Measurements from ENCODE around the gene PDIA5. TPM values are rescaled to one million over a fixed set of nuclear protein-coding genes. Genes with fewer than 3 reads are reported as not detected.

PDIA5 gene
- total RNA-seq, 1 experiment from 2014 or later: 50.8 TPM

- Histone ChIP-seq H3K9me2 (ENCODE audit: insufficient read depth) (no peaks in the 10 kb centered on the region), H3K27me3 (ENCODE audit: insufficient read depth, low read length) (no peaks in the 10 kb centered on the region), H3K4me2 (ENCODE audit: low read length) (no peak overlapping the region), H2AFZ (ENCODE audit: low read depth, low read length, poor library complexity, severe bottlenecking) (no peak overlapping the region), H3K9me3 (ENCODE audit: control insufficient read depth in 1 of 2, insufficient read depth in 1 of 2, low read depth in 1 of 2, low read length in 2 of 2) (no peaks in the 10 kb centered on the region), H3K27ac (ENCODE audit: low read depth, low read length) (no peak overlapping the region), H3K36me3 (ENCODE audit: control insufficient read depth in 1 of 2, insufficient read depth in 2 of 2, low read length in 2 of 2) (peaks cover 6 to 17% of the 10 kb centered on the region in 2 experiments; a peak in 3 of 4 replicates), H3K9ac (ENCODE audit: low read length) (no peak overlapping the region), H4K20me1 (ENCODE audit: insufficient read depth) (no peaks in the 10 kb centered on the region; the same call in 1 of the 2 replicates), H3K79me2 (ENCODE audit: insufficient read depth, low read length) (no peaks in the 10 kb centered on the region), H3K4me1 (ENCODE audit: control insufficient read depth in 1 of 2, insufficient read depth in 2 of 2, low read length in 2 of 2) (no peaks in the 10 kb centered on the region), H3K4me3 (replicated peaks in 1 of 2; ENCODE audit: low read depth in 1 of 2, low read length in 2 of 2) (no peak overlapping the region)
- ChIA-PET RAD21 (ENCODE audit: low non-redundant PET in 1 of 2, low total read pairs in 2 of 2, uncharacterized antibody in 2 of 2, unreplicated experiment in 2 of 2) (no interaction called here), CTCF (no interaction called here), POLR2A (no interaction called here)
- BruUV-seq (replicated peaks): no TSS peak
- ATAC-seq (no peak), DNase-seq (ENCODE audit: low read depth, low spot score) (no peak)
- no peak for TF ChIP-seq CEBPB (IDR thresholded peaks at IDR 0.05; ENCODE audit: low read depth)
- TF ChIP-seq ELF1 (IDR thresholded peaks at IDR 0.05; ENCODE audit: borderline replicate concordance, low read depth): no peak
- TF ChIP-seq, protein P1, sequence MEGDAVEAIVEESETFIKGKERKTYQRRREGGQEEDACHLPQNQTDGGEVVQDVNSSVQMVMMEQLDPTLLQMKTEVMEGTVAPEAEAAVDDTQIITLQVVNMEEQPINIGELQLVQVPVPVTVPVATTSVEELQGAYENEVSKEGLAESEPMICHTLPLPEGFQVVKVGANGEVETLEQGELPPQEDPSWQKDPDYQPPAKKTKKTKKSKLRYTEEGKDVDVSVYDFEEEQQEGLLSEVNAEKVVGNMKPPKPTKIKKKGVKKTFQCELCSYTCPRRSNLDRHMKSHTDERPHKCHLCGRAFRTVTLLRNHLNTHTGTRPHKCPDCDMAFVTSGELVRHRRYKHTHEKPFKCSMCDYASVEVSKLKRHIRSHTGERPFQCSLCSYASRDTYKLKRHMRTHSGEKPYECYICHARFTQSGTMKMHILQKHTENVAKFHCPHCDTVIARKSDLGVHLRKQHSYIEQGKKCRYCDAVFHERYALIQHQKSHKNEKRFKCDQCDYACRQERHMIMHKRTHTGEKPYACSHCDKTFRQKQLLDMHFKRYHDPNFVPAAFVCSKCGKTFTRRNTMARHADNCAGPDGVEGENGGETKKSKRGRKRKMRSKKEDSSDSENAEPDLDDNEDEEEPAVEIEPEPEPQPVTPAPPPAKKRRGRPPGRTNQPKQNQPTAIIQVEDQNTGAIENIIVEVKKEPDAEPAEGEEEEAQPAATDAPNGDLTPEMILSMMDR (IDR thresholded peaks at IDR 0.05 in 2 of 3, conservative IDR thresholded peaks at IDR 0.05 in 1 of 3; ENCODE audit: borderline replicate concordance in 1 of 3, insufficient read depth in 1 of 3, low read depth in 2 of 3, low read length in 2 of 3): no peak
- no peak for TF ChIP-seq POLR2A (IDR thresholded peaks at IDR 0.05; ENCODE audit: borderline replicate concordance, extremely low read depth, insufficient read depth, insufficient read length)
- TF ChIP-seq MAX (IDR thresholded peaks at IDR 0.05): no peak
- no peak for TF ChIP-seq JUND (IDR thresholded peaks at IDR 0.05)
- no peak for TF ChIP-seq ZNF274 (IDR thresholded peaks at IDR 0.05; ENCODE audit: low read depth, low read length)
- TF ChIP-seq, protein P2, sequence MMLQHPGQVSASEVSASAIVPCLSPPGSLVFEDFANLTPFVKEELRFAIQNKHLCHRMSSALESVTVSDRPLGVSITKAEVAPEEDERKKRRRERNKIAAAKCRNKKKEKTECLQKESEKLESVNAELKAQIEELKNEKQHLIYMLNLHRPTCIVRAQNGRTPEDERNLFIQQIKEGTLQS (IDR thresholded peaks at IDR 0.05): no peak
- no peak for TF ChIP-seq SP1 (IDR thresholded peaks at IDR 0.05; ENCODE audit: low read depth)
- TF ChIP-seq ZFX (IDR thresholded peaks at IDR 0.05): no peak
- TF ChIP-seq REST (IDR thresholded peaks at IDR 0.05; ENCODE audit: low read depth): no peak
- no peak for TF ChIP-seq TCF7L2 (IDR thresholded peaks at IDR 0.05; ENCODE audit: borderline replicate concordance, extremely low read depth, insufficient read depth, insufficient read length)
- no peak for TF ChIP-seq SIN3A (IDR thresholded peaks at IDR 0.05; ENCODE audit: low read depth)
- TF ChIP-seq EGR1 (IDR thresholded peaks at IDR 0.05; ENCODE audit: low read depth): no peak
- no peak for TF ChIP-seq EZH2phosphoT487 (IDR thresholded peaks at IDR 0.05; ENCODE audit: borderline replicate concordance)
- no peak for TF ChIP-seq CBX3 (IDR thresholded peaks at IDR 0.05; ENCODE audit: low read depth)
- TF ChIP-seq SRF (IDR thresholded peaks at IDR 0.05; ENCODE audit: low read depth): no peak
- intact Hi-C loops (cut with micrococcal nuclease): no loop called here
Measured at GRCh38 chr3:123168605-123169004, 101.8 kb downstream of the PDIA5 start.

All from HCT116 (cell line).